PC-3 (cell line): ENCODE results near the gene ADGRF3. TPM values are rescaled to one million over a fixed set of nuclear protein-coding genes. Genes with fewer than 3 reads are reported as not detected.

Source experiments
- ATAC-seq: fragments of 200-7000 bp; cut with Tn5 transposase; 2 replicates; pipeline ENCODE4 v1.9.1; 2020; ENCODE audit warnings: mild to moderate bottlenecking, moderate library complexity
- BruUV-seq: library from RNA; stranded (reverse); fragments of 400-500 nt; replicated peaks from 2 replicates; lab custom pipeline; 2021; lab: Mats Ljungman, UMichigan
- CTCF ChIA-PET: fragments of 300-600 bp; sonication (Branson Sonifier 250); formaldehyde crosslinking; loops from one replicate; lab custom pipeline; 2022; ENCODE audit warnings: antibody characterized with exemption; lab: Charles Lee
- POLR2A ChIA-PET: fragments of 300-600 bp; sonication (Branson Sonifier 250); formaldehyde crosslinking; loops from one replicate; lab custom pipeline; 2022; ENCODE audit warnings: antibody characterized with exemption; ENCODE audit not compliant: unreplicated experiment; lab: Charles Lee
- DNase-seq: peaks from one replicate; pipeline ENCODE4 v3.0.0-alpha.2; 2015
- H2AFZ ChIP-seq: fragments of 300-600 bp; sonication (generic); 2 replicates; pipeline ENCODE4 v1.6.0; 2016; ENCODE audit warnings: antibody characterized with exemption, low read length
- H3F3A ChIP-seq: fragments of 300-600 bp; sonication (generic); one replicate; pipeline ENCODE4 v1.6.0; 2017; ENCODE audit warnings: antibody characterized with exemption, low read length, control low read depth, mild to moderate bottlenecking; ENCODE audit not compliant: unreplicated experiment
- H3K27ac ChIP-seq: fragments of 300-600 bp; sonication (generic); 2 replicates; pipeline ENCODE4 v1.5.1; 2016; ENCODE audit warnings: mild to moderate bottlenecking, low read length
- H3K27me3 ChIP-seq: fragments of 300-600 bp; sonication (generic); 2 replicates; pipeline ENCODE4 v1.6.1; 2016; ENCODE audit warnings: low read length, mixed read lengths
- H3K36me3 ChIP-seq: fragments of 300-600 bp; sonication (generic); 2 replicates; pipeline ENCODE4 v1.6.1; 2016; ENCODE audit warnings: low read depth, mixed run types, low read length, mixed read lengths
- H3K4me1 ChIP-seq: fragments of 300-600 bp; sonication (generic); 2 replicates; pipeline ENCODE4 v1.5.1; 2016; ENCODE audit warnings: low read length; ENCODE audit not compliant: insufficient read depth
- H3K4me2 ChIP-seq: fragments of 300-600 bp; sonication (generic); 2 replicates; pipeline ENCODE4 v1.6.0; 2016; ENCODE audit warnings: low read length
- H3K4me3 ChIP-seq: fragments of 300-600 bp; sonication (generic); 2 replicates; pipeline ENCODE4 v1.5.1; 2016; ENCODE audit warnings: mild to moderate bottlenecking, low read length, mixed read lengths
- H3K79me2 ChIP-seq: fragments of 300-600 bp; sonication (generic); 2 replicates; pipeline ENCODE4 v1.6.1; 2017; ENCODE audit warnings: low read length, mixed read lengths
- H3K9ac ChIP-seq: fragments of 300-600 bp; sonication (generic); 2 replicates; pipeline ENCODE4 v1.6.0; 2016; ENCODE audit warnings: mild to moderate bottlenecking, low read length
- H3K9me2 ChIP-seq: fragments of 300-600 bp; sonication (generic); replicated peaks from 2 replicates; pipeline ENCODE4 v1.6.1; 2016; ENCODE audit warnings: mixed run types, low read length, mixed read lengths
- H3K9me3 ChIP-seq: fragments of 300-600 bp; sonication (generic); 2 replicates; pipeline ENCODE4 v1.6.1; 2016; ENCODE audit warnings: low read length, mixed read lengths
- H4K20me1 ChIP-seq: fragments of 300-600 bp; sonication (generic); 2 replicates; pipeline ENCODE4 v1.6.1; 2016; ENCODE audit warnings: low read length, mixed read lengths
- CTCF ChIP-seq: fragments of 300-600 bp; sonication (generic); conservative IDR thresholded peaks from 2 replicates; pipeline ENCODE4 v1.5.1; 2017; ENCODE audit warnings: antibody characterized with exemption, low read depth, mild to moderate bottlenecking, low read length
- EZH2 ChIP-seq: fragments of 300-600 bp; sonication (generic); IDR thresholded peaks from one replicate; pipeline ENCODE4 v1.6.1; 2017; ENCODE audit warnings: antibody characterized with exemption, mild to moderate bottlenecking, low read length; ENCODE audit not compliant: unreplicated experiment
- EZH2phosphoT487 ChIP-seq: fragments of 300-600 bp; sonication (generic); IDR thresholded peaks from 2 replicates; pipeline ENCODE4 v1.6.1; 2018; ENCODE audit warnings: mild to moderate bottlenecking, antibody characterized with exemption, low read length, borderline replicate concordance
- intact Hi-C: fragments of 100-400 bp; cut with micrococcal nuclease; formaldehyde crosslinking; loops from 2 replicates; pipeline ENCODE4 v1.9.0; 2023
- total RNA-seq: library from RNA; depleted of rRNA; stranded (reverse); fragments of >200 nt; gene quantifications from 2 replicates; pipeline ENCODE4 v1.2.3, GENCODE V29; 2014

ADGRF3 gene
- total RNA-seq, 1 experiment from 2014 or later: not detected

GRCh38 chr2:26298286-26298637, 48.3 kb downstream of the ADGRF3 start:
- H4K20me1 ChIP-seq: no peaks in the 10 kb centered on the region
- CTCF ChIA-PET: no interaction called here
- H3F3A ChIP-seq: no peaks in the 10 kb centered on the region
- no peaks in the 10 kb centered on the region for H3K36me3 ChIP-seq
- H3K9ac ChIP-seq: no peak overlapping the region
- TF ChIP-seq CTCF (no peak), EZH2phosphoT487 (no peak), EZH2 (no peak)
- H2AFZ ChIP-seq: no peak overlapping the region
- no peak overlapping the region for H3K4me3 ChIP-seq
- no peak for DNase-seq
- intact Hi-C loops: no loop called here
- H3K27me3 ChIP-seq: no peaks in the 10 kb centered on the region
- ATAC-seq: no peak
- BruUV-seq: no TSS peak
- no peaks in the 10 kb centered on the region for H3K9me3 ChIP-seq
- no peak overlapping the region for H3K27ac ChIP-seq
- POLR2A ChIA-PET: no interaction called here
- no peaks in the 10 kb centered on the region for H3K9me2 ChIP-seq
- H3K4me1 ChIP-seq: peaks cover 17% of the 10 kb centered on the region
- no peaks in the 10 kb centered on the region for H3K79me2 ChIP-seq
- H3K4me2 ChIP-seq: no peak overlapping the region

GRCh38 chr2:26297061-26297460, 49.5 kb downstream of the ADGRF3 start:
- CTCF ChIA-PET: no interaction called here
- no peak for DNase-seq
- H3K36me3 ChIP-seq: no peaks in the 10 kb centered on the region
- no peak for ATAC-seq
- TF ChIP-seq CTCF (no peak), EZH2 (no peak), EZH2phosphoT487 (no peak)
- no peaks in the 10 kb centered on the region for H3K9me3 ChIP-seq
- H3K79me2 ChIP-seq: no peaks in the 10 kb centered on the region
- H3K4me1 ChIP-seq: peaks cover 17% of the 10 kb centered on the region; the same call in 1 of the 2 replicates
- no peak overlapping the region for H3K4me3 ChIP-seq
- no peaks in the 10 kb centered on the region for H4K20me1 ChIP-seq
- no peak overlapping the region for H3K4me2 ChIP-seq
- H3K9me2 ChIP-seq: no peaks in the 10 kb centered on the region
- no peak overlapping the region for H2AFZ ChIP-seq
- no peak overlapping the region for H3K27ac ChIP-seq
- no TSS peak for BruUV-seq
- POLR2A ChIA-PET: no interaction called here
- H3K9ac ChIP-seq: no peak overlapping the region
- no peaks in the 10 kb centered on the region for H3K27me3 ChIP-seq
- H3F3A ChIP-seq: no peaks in the 10 kb centered on the region
- intact Hi-C loops: no loop called here

GRCh38 chr2:26295511-26295910, 51.1 kb downstream of the ADGRF3 start:
- Histone ChIP-seq H3K9me3 (no peaks in the 10 kb centered on the region), H3K4me1 (peaks cover 17% of the 10 kb centered on the region; the same call in 1 of the 2 replicates), H3K4me2 (no peak overlapping the region), H3K4me3 (no peak overlapping the region), H3F3A (no peaks in the 10 kb centered on the region), H2AFZ (no peak overlapping the region), H3K9me2 (no peaks in the 10 kb centered on the region), H3K9ac (no peak overlapping the region), H3K27ac (no peak overlapping the region), H3K36me3 (no peaks in the 10 kb centered on the region), H3K27me3 (no peaks in the 10 kb centered on the region), H3K79me2 (no peaks in the 10 kb centered on the region), H4K20me1 (no peaks in the 10 kb centered on the region)
- TF ChIP-seq CTCF (no peak), EZH2phosphoT487 (no peak), EZH2 (no peak)
- POLR2A ChIA-PET: no interaction called here
- CTCF ChIA-PET: no interaction called here
- BruUV-seq: no TSS peak
- intact Hi-C loops: no loop called here
- no peak for DNase-seq
- no peak for ATAC-seq
